PC-9 (cell line): Measurements from ENCODE around the gene SAPCD1. TPM values are rescaled to one million over a fixed set of nuclear protein-coding genes. Genes with fewer than 3 reads are reported as not detected.
"Not testable (repeated sequence)": the region's sequence is repeated elsewhere in the genome, so short reads cannot be mapped to it uniquely, and the experiment has no call there.

Experiments used
- BruUV-seq: library from RNA; stranded (reverse); fragments of 400-500 nt; replicated peaks from 2 replicates; lab custom pipeline; 2021; lab: Mats Ljungman, UMichigan
- CTCF ChIA-PET: fragments of 300-600 bp; sonication (Branson Sonifier 250); formaldehyde crosslinking; loops from one replicate; lab custom pipeline; 2022; ENCODE audit warnings: antibody characterized with exemption; lab: Charles Lee
- POLR2A ChIA-PET: fragments of 300-600 bp; sonication (Branson Sonifier 250); formaldehyde crosslinking; loops from one replicate; lab custom pipeline; 2022; ENCODE audit warnings: antibody characterized with exemption; ENCODE audit not compliant: unreplicated experiment; lab: Charles Lee
- DNase-seq, 2 experiments: peaks; one replicate each; pipeline versions ENCODE4 v3.0.0 to v3.0.0-alpha.2; 2015 to 2022; ENCODE audit warnings: mixed read lengths in 1 of 2
- H2AFZ ChIP-seq: fragments of 200-600 bp; sonication (generic); 2 replicates; pipeline ENCODE4 v1.8.1; 2017; ENCODE audit warnings: antibody characterized with exemption
- H3F3A ChIP-seq: fragments of 200-600 bp; sonication (generic); 2 replicates; pipeline ENCODE4 v1.8.1; 2017; ENCODE audit warnings: antibody characterized with exemption, mild to moderate bottlenecking, low read depth; ENCODE audit not compliant: insufficient read depth
- H3K27ac ChIP-seq: fragments of 200-600 bp; sonication (generic); 2 replicates; pipeline ENCODE4 v1.6.1; 2016; ENCODE audit warnings: mixed run types
- H3K27me3 ChIP-seq: fragments of 200-600 bp; sonication (generic); 2 replicates; pipeline ENCODE4 v1.6.1; 2016; ENCODE audit warnings: low read depth, mixed run types; ENCODE audit not compliant: insufficient read depth
- H3K36me3 ChIP-seq: fragments of 200-600 bp; sonication (generic); 2 replicates; pipeline ENCODE4 v1.6.1; 2016; ENCODE audit warnings: low read depth, mixed run types
- H3K4me1 ChIP-seq: fragments of 200-600 bp; sonication (generic); replicated peaks from 2 replicates; pipeline ENCODE4 v1.6.1; 2016; ENCODE audit warnings: mixed run types; ENCODE audit not compliant: insufficient read depth
- H3K4me2 ChIP-seq: fragments of 200-600 bp; sonication (generic); 2 replicates; pipeline ENCODE4 v1.6.1; 2017; ENCODE audit warnings: mixed run types
- H3K4me3 ChIP-seq: fragments of 200-600 bp; sonication (generic); 2 replicates; pipeline ENCODE4 v1.6.1; 2016; ENCODE audit warnings: mixed run types
- H3K79me2 ChIP-seq: fragments of 200-600 bp; sonication (generic); 2 replicates; pipeline ENCODE4 v1.6.1; 2017; ENCODE audit warnings: low read depth, mixed run types
- H3K9me2 ChIP-seq: fragments of 200-600 bp; sonication (generic); 2 replicates; pipeline ENCODE4 v1.8.1; 2017; ENCODE audit warnings: mild to moderate bottlenecking; ENCODE audit not compliant: insufficient read depth
- H3K9me3 ChIP-seq: fragments of 200-600 bp; sonication (generic); 2 replicates; pipeline ENCODE4 v1.8.1; 2016; ENCODE audit warnings: low read depth; ENCODE audit not compliant: insufficient read depth
- H4K20me1 ChIP-seq: fragments of 200-600 bp; sonication (generic); 2 replicates; pipeline ENCODE4 v1.8.1; 2017; ENCODE audit not compliant: insufficient read depth
- CTCF ChIP-seq: fragments of 200-600 bp; sonication (generic); conservative IDR thresholded peaks from 2 replicates; pipeline ENCODE4 v1.6.1; 2017; ENCODE audit warnings: mixed run types, antibody characterized with exemption, mild to moderate bottlenecking, moderate library complexity
- EZH2 ChIP-seq: fragments of 200-600 bp; sonication (generic); IDR thresholded peaks from 2 replicates; pipeline ENCODE4 v1.8.0; 2017; ENCODE audit warnings: antibody characterized with exemption, low read depth
- intact Hi-C: fragments of 100-400 bp; cut with micrococcal nuclease; formaldehyde crosslinking; loops from one replicate; pipeline ENCODE4 v1.10.0; 2022; ENCODE audit not compliant: unreplicated experiment
- total RNA-seq: library from RNA; stranded (reverse); gene quantifications from 2 replicates; pipeline ENCODE4 v1.2.3, GENCODE V29; 2021

The SAPCD1 gene
- total RNA-seq, 1 experiment from 2014 or later = 11.1 TPM

GRCh38 chr6:31799781-31800180 is 37.3 kb downstream of the SAPCD1 start:
- H3K27me3 ChIP-seq = no peaks in the 10 kb centered on the region
- TF ChIP-seq EZH2 (no peak), CTCF (no peak)
- no TSS peak for BruUV-seq
- no peaks in the 10 kb centered on the region for H3K9me3 ChIP-seq
- no peaks in the 10 kb centered on the region for H4K20me1 ChIP-seq
- peaks cover 13% of the 10 kb centered on the region for H3K79me2 ChIP-seq
- H2AFZ ChIP-seq = no peak overlapping the region
- no peak overlapping the region for H3K4me3 ChIP-seq
- no peak overlapping the region for H3K27ac ChIP-seq
- peaks cover 35% of the 10 kb centered on the region for H3F3A ChIP-seq
- no peak for DNase-seq
- intact Hi-C loops = no loop called here
- ChIA-PET CTCF (no interaction called here), POLR2A (interaction anchor here (0.7 kb wide), 2 partner anchors 14 to 70 kb away, joined by 4 to 12 read pairs; no protein-coding TSS in a partner anchor)
- H3K36me3 ChIP-seq = 0 out of 2 replicates have a peak, but pooled peaks cover 6% of the 10 kb centered on the region
- H3K4me2 ChIP-seq = no peak overlapping the region
- peaks cover 4% of the 10 kb centered on the region; the same call in 1 of the 2 replicates for H3K4me1 ChIP-seq
- H3K9me2 ChIP-seq = no peaks in the 10 kb centered on the region

- H3K4me2 ChIP-seq, H2AFZ ChIP-seq, DNase-seq, H3K9me3 ChIP-seq, H4K20me1 ChIP-seq, intact Hi-C loops, H3K9me2 ChIP-seq, H3K27me3 ChIP-seq, H3K4me1 ChIP-seq, H3K27ac ChIP-seq, CTCF ChIA-PET, H3K4me3 ChIP-seq, H3K36me3 ChIP-seq, BruUV-seq: not testable (repeated sequence)
- POLR2A ChIA-PET = interaction anchor here (0.7 kb wide), 1 partner anchor 219 kb away, joined by 7 read pairs; the partner anchor contains the start of gene LTB
- H3K79me2 ChIP-seq = peaks cover 21% of the 10 kb centered on the region
- peaks cover 31% of the 10 kb centered on the region for H3F3A ChIP-seq
These were observed 38.8 kb downstream of the SAPCD1 start for GRCh38 chr6:31801031-31801927.

GRCh38 chr6:31805939-31806469 is 43.5 kb downstream of the SAPCD1 start:
- H3F3A ChIP-seq = peaks cover 17% of the 10 kb centered on the region
- TF ChIP-seq CTCF = no peak
- TF ChIP-seq EZH2 = no peak
- intact Hi-C loops = no loop called here
- H3K27me3 ChIP-seq = no peaks in the 10 kb centered on the region
- H3K4me2 ChIP-seq = peak overlapping the region; percentile 75
- POLR2A ChIA-PET = interaction anchor here (0.6 to 0.7 kb wide), 6 partner anchors 8 to 329 kb away, joined by 3 to 13 read pairs (median 4); partner anchors contain the start of genes HSPA1A, HSPA1B and HSPA1L
- no peaks in the 10 kb centered on the region for H4K20me1 ChIP-seq
- H3K9me2 ChIP-seq = no peaks in the 10 kb centered on the region
- DNase-seq = no peak
- H3K36me3 ChIP-seq = 0 out of 2 replicates have a peak, but pooled peaks cover 6% of the 10 kb centered on the region
- peak overlapping the region; percentile 91 for H2AFZ ChIP-seq
- no peaks in the 10 kb centered on the region for H3K9me3 ChIP-seq
- peak overlapping the region; percentile 56; the same call in 1 of the 2 replicates for H3K27ac ChIP-seq
- CTCF ChIA-PET = interaction anchor here (0.6 to 1.5 kb wide), 2 partner anchors 10 to 19 kb away, joined by 6 to 10 read pairs; partner anchors contain the start of gene VARS1
- peaks cover 8% of the 10 kb centered on the region; the same call in 1 of the 2 replicates for H3K4me1 ChIP-seq
- BruUV-seq = no TSS peak
- H3K4me3 ChIP-seq = peak overlapping the region; percentile 93
- H3K79me2 ChIP-seq = peaks cover 32% of the 10 kb centered on the region
